Hepatocyte (in vitro differentiated cells): ENCODE results near the gene KIFC1. TPM values are rescaled to one million over a fixed set of nuclear protein-coding genes. Genes with fewer than 3 reads are reported as not detected.

Experiments
- DNase-seq: peaks from one replicate; pipeline ENCODE4 v3.0.0-alpha.2; 2016; ENCODE audit warnings: low spot score
- H2AFZ ChIP-seq: fragments of 200-600 bp; sonication (generic); 2 replicates; pipeline ENCODE4 v1.6.0; 2016; ENCODE audit warnings: antibody characterized with exemption, mild to moderate bottlenecking
- H3K27ac ChIP-seq: fragments of 200-600 bp; sonication (generic); 2 replicates; pipeline ENCODE4 v1.5.1; 2016; ENCODE audit warnings: mild to moderate bottlenecking
- H3K27me3 ChIP-seq: fragments of 200-600 bp; sonication (generic); 2 replicates; pipeline ENCODE4 v1.6.1; 2016
- H3K36me3 ChIP-seq: fragments of 200-600 bp; sonication (generic); replicated peaks from 2 replicates; pipeline ENCODE4 v1.5.1; 2016; ENCODE audit warnings: low read depth; ENCODE audit not compliant: insufficient read depth
- H3K4me1 ChIP-seq: fragments of 200-600 bp; sonication (generic); 2 replicates; pipeline ENCODE4 v1.5.1; 2016; ENCODE audit warnings: mild to moderate bottlenecking, moderate library complexity; ENCODE audit not compliant: insufficient read depth
- H3K4me2 ChIP-seq: fragments of 200-600 bp; sonication (generic); 2 replicates; pipeline ENCODE4 v1.6.0; 2016
- H3K4me3 ChIP-seq: fragments of 200-600 bp; sonication (generic); 2 replicates; pipeline ENCODE4 v1.5.1; 2016; ENCODE audit warnings: mild to moderate bottlenecking
- H3K79me2 ChIP-seq: fragments of 200-600 bp; sonication (generic); 2 replicates; pipeline ENCODE4 v1.6.0; 2017; ENCODE audit warnings: mild to moderate bottlenecking
- H3K9me2 ChIP-seq: fragments of 200-600 bp; sonication (generic); replicated peaks from 2 replicates; pipeline ENCODE4 v1.6.0; 2017; ENCODE audit warnings: mild to moderate bottlenecking; ENCODE audit not compliant: insufficient read depth
- H3K9me3 ChIP-seq: fragments of 200-600 bp; sonication (generic); 2 replicates; pipeline ENCODE4 v1.5.1; 2016; ENCODE audit warnings: low read depth, mild to moderate bottlenecking
- H4K20me1 ChIP-seq: fragments of 200-600 bp; sonication (generic); 2 replicates; pipeline ENCODE4 v1.6.0; 2016; ENCODE audit warnings: mild to moderate bottlenecking; ENCODE audit not compliant: insufficient read depth, poor library complexity, severe bottlenecking
- EZH2 ChIP-seq: fragments of 200-600 bp; sonication (generic); IDR thresholded peaks from 2 replicates; pipeline ENCODE4 v1.6.1; 2016; ENCODE audit warnings: antibody characterized with exemption, mild to moderate bottlenecking, borderline replicate concordance
- EZH2phosphoT487 ChIP-seq: fragments of 200-600 bp; sonication (generic); IDR thresholded peaks from one replicate; pipeline ENCODE4 v1.6.1; 2018; ENCODE audit warnings: antibody characterized with exemption, mild to moderate bottlenecking, low read depth, moderate library complexity; ENCODE audit not compliant: unreplicated experiment, severe bottlenecking
- WGBS: methylation state at CpG from one replicate; pipeline ENCODE4 v1.1.6; 2016; ENCODE audit warnings: low lambda C conversion rate; ENCODE audit errors: missing lambda C conversion rate; 5-methylcytosine and 5-hydroxymethylcytosine counted together
- polyA plus RNA-seq: library from polyadenylated mRNA; unstranded; fragments of >200 nt; fragmentation: Nextera tagmentation; extraction: Ambion mirVana; gene quantifications from 2 replicates; pipeline ENCODE4 v1.2.1, GENCODE V29; 2016
- total RNA-seq: library from RNA; depleted of rRNA; stranded (reverse); fragments of >200 nt; gene quantifications from 2 replicates; pipeline ENCODE4 v1.2.3, GENCODE V29; 2014
- TF ChIP-seq, protein P1 (sequence below): fragments of 200-600 bp; sonication (generic); IDR thresholded peaks from 2 replicates; pipeline ENCODE4 v1.5.1; 2016; ENCODE audit warnings: antibody characterized with exemption, mild to moderate bottlenecking; ENCODE audit not compliant: poor library complexity

Gene KIFC1
- total and polyA plus RNA-seq, 2 experiments from 2014 or later = 6.1 to 12.7 TPM

- Histone ChIP-seq H3K9me2 (no peaks in the 10 kb centered on the region), H3K4me2 (no peak overlapping the region), H3K36me3 (no peaks in the 10 kb centered on the region), H3K9me3 (no peaks in the 10 kb centered on the region), H3K4me1 (no peaks in the 10 kb centered on the region), H3K4me3 (no peak overlapping the region), H3K27me3 (no peaks in the 10 kb centered on the region), H2AFZ (no peak overlapping the region), H4K20me1 (no peaks in the 10 kb centered on the region), H3K27ac (no peak overlapping the region), H3K79me2 (no peaks in the 10 kb centered on the region)
- 99% methylated on average over 6 of the region's 8 CpGs for WGBS
- TF ChIP-seq, protein P1, sequence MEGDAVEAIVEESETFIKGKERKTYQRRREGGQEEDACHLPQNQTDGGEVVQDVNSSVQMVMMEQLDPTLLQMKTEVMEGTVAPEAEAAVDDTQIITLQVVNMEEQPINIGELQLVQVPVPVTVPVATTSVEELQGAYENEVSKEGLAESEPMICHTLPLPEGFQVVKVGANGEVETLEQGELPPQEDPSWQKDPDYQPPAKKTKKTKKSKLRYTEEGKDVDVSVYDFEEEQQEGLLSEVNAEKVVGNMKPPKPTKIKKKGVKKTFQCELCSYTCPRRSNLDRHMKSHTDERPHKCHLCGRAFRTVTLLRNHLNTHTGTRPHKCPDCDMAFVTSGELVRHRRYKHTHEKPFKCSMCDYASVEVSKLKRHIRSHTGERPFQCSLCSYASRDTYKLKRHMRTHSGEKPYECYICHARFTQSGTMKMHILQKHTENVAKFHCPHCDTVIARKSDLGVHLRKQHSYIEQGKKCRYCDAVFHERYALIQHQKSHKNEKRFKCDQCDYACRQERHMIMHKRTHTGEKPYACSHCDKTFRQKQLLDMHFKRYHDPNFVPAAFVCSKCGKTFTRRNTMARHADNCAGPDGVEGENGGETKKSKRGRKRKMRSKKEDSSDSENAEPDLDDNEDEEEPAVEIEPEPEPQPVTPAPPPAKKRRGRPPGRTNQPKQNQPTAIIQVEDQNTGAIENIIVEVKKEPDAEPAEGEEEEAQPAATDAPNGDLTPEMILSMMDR = no peak
- no peak for TF ChIP-seq EZH2phosphoT487
- no peak for TF ChIP-seq EZH2
- no peak for DNase-seq
Measured at GRCh38 chr6:33442283-33442682, 50.7 kb downstream of the KIFC1 start.

DNA sequence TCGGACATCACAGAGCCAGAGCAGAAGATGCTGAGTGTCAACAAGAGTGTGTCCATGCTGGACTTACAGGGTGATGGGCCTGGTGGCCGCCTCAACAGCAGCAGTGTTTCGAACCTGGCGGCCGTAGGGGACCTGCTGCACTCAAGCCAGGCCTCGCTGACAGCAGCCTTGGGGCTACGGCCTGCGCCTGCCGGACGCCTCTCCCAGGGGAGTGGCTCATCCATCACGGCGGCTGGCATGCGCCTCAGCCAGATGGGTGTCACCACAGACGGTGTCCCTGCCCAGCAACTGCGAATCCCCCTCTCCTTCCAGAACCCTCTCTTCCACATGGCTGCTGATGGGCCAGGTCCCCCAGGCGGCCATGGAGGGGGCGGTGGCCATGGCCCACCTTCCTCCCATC lies 51.4 kb downstream of the KIFC1 start:
- no peak for DNase-seq
- Histone ChIP-seq H4K20me1 (no peaks in the 10 kb centered on the region), H2AFZ (no peak overlapping the region), H3K4me1 (no peaks in the 10 kb centered on the region), H3K9me3 (no peaks in the 10 kb centered on the region), H3K27me3 (no peaks in the 10 kb centered on the region), H3K4me2 (no peak overlapping the region), H3K27ac (no peak overlapping the region), H3K9me2 (no peaks in the 10 kb centered on the region), H3K36me3 (no peaks in the 10 kb centered on the region), H3K79me2 (no peaks in the 10 kb centered on the region), H3K4me3 (no peak overlapping the region)
- 97% methylated on average over 17 of the region's 17 CpGs for WGBS
- TF ChIP-seq, protein P1 = no peak
- TF ChIP-seq EZH2phosphoT487 = no peak
- no peak for TF ChIP-seq EZH2

GRCh38 chr6:33443619-33444504 lies 52.2 kb downstream of the KIFC1 start:
- WGBS = 93% methylated on average over 9 of the region's 18 CpGs
- no peak overlapping the region for H3K4me2 ChIP-seq
- no peak overlapping the region for H3K4me3 ChIP-seq
- no peaks in the 10 kb centered on the region for H3K9me3 ChIP-seq
- no peak overlapping the region for H3K27ac ChIP-seq
- no peaks in the 10 kb centered on the region for H3K4me1 ChIP-seq
- no peaks in the 10 kb centered on the region for H3K27me3 ChIP-seq
- TF ChIP-seq EZH2 = no peak
- H3K36me3 ChIP-seq = no peaks in the 10 kb centered on the region
- no peak overlapping the region for H2AFZ ChIP-seq
- H3K9me2 ChIP-seq = no peaks in the 10 kb centered on the region
- no peak for DNase-seq
- H4K20me1 ChIP-seq = no peaks in the 10 kb centered on the region
- H3K79me2 ChIP-seq = no peaks in the 10 kb centered on the region

GRCh38 chr6:33445119-33445603 lies 53.5 kb downstream of the KIFC1 start:
- no peak overlapping the region for H3K27ac ChIP-seq
- H3K36me3 ChIP-seq = no peaks in the 10 kb centered on the region
- no peak overlapping the region for H3K4me3 ChIP-seq
- no peaks in the 10 kb centered on the region for H3K9me2 ChIP-seq
- TF ChIP-seq, protein P1 = no peak
- TF ChIP-seq EZH2phosphoT487 = no peak
- H3K4me2 ChIP-seq = no peak overlapping the region
- H4K20me1 ChIP-seq = no peaks in the 10 kb centered on the region
- no peaks in the 10 kb centered on the region for H3K27me3 ChIP-seq
- no peak overlapping the region for H2AFZ ChIP-seq
- H3K9me3 ChIP-seq = no peaks in the 10 kb centered on the region
- H3K4me1 ChIP-seq = no peaks in the 10 kb centered on the region
- DNase-seq = no peak
- 95% methylated on average over 3 of the region's 3 CpGs for WGBS
- H3K79me2 ChIP-seq = no peaks in the 10 kb centered on the region
